Measurements from ENCODE around the gene PLA2G4F.

The PLA2G4F gene

GRCh38 chr15:42165106-42165505, 8.7 kb upstream of the PLA2G4F start:
- no peaks in the 10 kb centered on the region for H4K20me1 ChIP-seq (ENCODE audit: insufficient read depth, low read length)
- peaks cover 98% of the 10 kb centered on the region for H3K36me3 ChIP-seq (ENCODE audit: insufficient read depth, low read length)
- H3K4me2 ChIP-seq (ENCODE audit: low read length), result no peak overlapping the region
- H3K4me1 ChIP-seq (ENCODE audit: insufficient read depth, low read length, severe bottlenecking), result no peaks in the 10 kb centered on the region
- no peaks in the 10 kb centered on the region for H3K79me2 ChIP-seq (ENCODE audit: insufficient read depth, low read length)
- no peak overlapping the region for H3K4me3 ChIP-seq (ENCODE audit: low read depth, low read length, poor library complexity, severe bottlenecking)
- no peaks in the 10 kb centered on the region for H3K9me2 ChIP-seq (ENCODE audit: low read depth, low read length)
- H3K9ac ChIP-seq (ENCODE audit: low read length), result no peak overlapping the region
- TF ChIP-seq, protein P1, sequence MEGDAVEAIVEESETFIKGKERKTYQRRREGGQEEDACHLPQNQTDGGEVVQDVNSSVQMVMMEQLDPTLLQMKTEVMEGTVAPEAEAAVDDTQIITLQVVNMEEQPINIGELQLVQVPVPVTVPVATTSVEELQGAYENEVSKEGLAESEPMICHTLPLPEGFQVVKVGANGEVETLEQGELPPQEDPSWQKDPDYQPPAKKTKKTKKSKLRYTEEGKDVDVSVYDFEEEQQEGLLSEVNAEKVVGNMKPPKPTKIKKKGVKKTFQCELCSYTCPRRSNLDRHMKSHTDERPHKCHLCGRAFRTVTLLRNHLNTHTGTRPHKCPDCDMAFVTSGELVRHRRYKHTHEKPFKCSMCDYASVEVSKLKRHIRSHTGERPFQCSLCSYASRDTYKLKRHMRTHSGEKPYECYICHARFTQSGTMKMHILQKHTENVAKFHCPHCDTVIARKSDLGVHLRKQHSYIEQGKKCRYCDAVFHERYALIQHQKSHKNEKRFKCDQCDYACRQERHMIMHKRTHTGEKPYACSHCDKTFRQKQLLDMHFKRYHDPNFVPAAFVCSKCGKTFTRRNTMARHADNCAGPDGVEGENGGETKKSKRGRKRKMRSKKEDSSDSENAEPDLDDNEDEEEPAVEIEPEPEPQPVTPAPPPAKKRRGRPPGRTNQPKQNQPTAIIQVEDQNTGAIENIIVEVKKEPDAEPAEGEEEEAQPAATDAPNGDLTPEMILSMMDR (IDR thresholded peaks at IDR 0.05; ENCODE audit: low read length), result no peak
- no peak for TF ChIP-seq EZH2 (IDR thresholded peaks at IDR 0.05; ENCODE audit: borderline replicate concordance, low read length)
- H3K27ac ChIP-seq (ENCODE audit: low read depth, low read length, poor library complexity, severe bottlenecking), result no peak overlapping the region
- no peaks in the 10 kb centered on the region for H3K9me3 ChIP-seq (ENCODE audit: low read length)
- no peaks in the 10 kb centered on the region for H3K27me3 ChIP-seq (ENCODE audit: insufficient read depth, low read length)
- H3F3A ChIP-seq (ENCODE audit: insufficient read depth, low read length), result no peaks in the 10 kb centered on the region
- no peak overlapping the region for H2AFZ ChIP-seq (ENCODE audit: low read length)

- Histone ChIP-seq H2AFZ (ENCODE audit: low read length) (no peak overlapping the region), H3K4me2 (ENCODE audit: low read length) (no peak overlapping the region), H3K9me3 (ENCODE audit: low read length) (no peaks in the 10 kb centered on the region), H3F3A (ENCODE audit: insufficient read depth, low read length) (no peaks in the 10 kb centered on the region), H3K27me3 (ENCODE audit: insufficient read depth, low read length) (no peaks in the 10 kb centered on the region), H4K20me1 (ENCODE audit: insufficient read depth, low read length) (no peaks in the 10 kb centered on the region), H3K27ac (ENCODE audit: low read depth, low read length, poor library complexity, severe bottlenecking) (no peak overlapping the region), H3K4me3 (ENCODE audit: low read depth, low read length, poor library complexity, severe bottlenecking) (no peak overlapping the region), H3K9ac (ENCODE audit: low read length) (no peak overlapping the region), H3K9me2 (ENCODE audit: low read depth, low read length) (no peaks in the 10 kb centered on the region), H3K4me1 (ENCODE audit: insufficient read depth, low read length, severe bottlenecking) (no peaks in the 10 kb centered on the region), H3K36me3 (ENCODE audit: insufficient read depth, low read length) (peaks cover 98% of the 10 kb centered on the region), H3K79me2 (ENCODE audit: insufficient read depth, low read length) (no peaks in the 10 kb centered on the region)
- TF ChIP-seq EZH2 (IDR thresholded peaks at IDR 0.05; ENCODE audit: borderline replicate concordance, low read length), result no peak
- TF ChIP-seq, protein P1 (IDR thresholded peaks at IDR 0.05; ENCODE audit: low read length), result no peak
These were observed 7.6 kb upstream of the PLA2G4F start for GRCh38 chr15:42163947-42164550.

GRCh38 chr15:42163291-42163690, 6.9 kb upstream of the PLA2G4F start:
- H3K79me2 ChIP-seq (ENCODE audit: insufficient read depth, low read length), result no peaks in the 10 kb centered on the region
- H4K20me1 ChIP-seq (ENCODE audit: insufficient read depth, low read length), result no peaks in the 10 kb centered on the region
- H3K27ac ChIP-seq (ENCODE audit: low read depth, low read length, poor library complexity, severe bottlenecking), result no peak overlapping the region
- no peaks in the 10 kb centered on the region for H3K9me2 ChIP-seq (ENCODE audit: low read depth, low read length)
- H3K4me2 ChIP-seq (ENCODE audit: low read length), result no peak overlapping the region
- no peaks in the 10 kb centered on the region for H3K9me3 ChIP-seq (ENCODE audit: low read length)
- H3K4me3 ChIP-seq (ENCODE audit: low read depth, low read length, poor library complexity, severe bottlenecking), result no peak overlapping the region
- H3K4me1 ChIP-seq (ENCODE audit: insufficient read depth, low read length, severe bottlenecking), result no peaks in the 10 kb centered on the region
- H2AFZ ChIP-seq (ENCODE audit: low read length), result no peak overlapping the region
- peaks cover 100% of the 10 kb centered on the region for H3K36me3 ChIP-seq (ENCODE audit: insufficient read depth, low read length)
- no peaks in the 10 kb centered on the region for H3K27me3 ChIP-seq (ENCODE audit: insufficient read depth, low read length)
- no peak overlapping the region for H3K9ac ChIP-seq (ENCODE audit: low read length)
- no peak for TF ChIP-seq EZH2 (IDR thresholded peaks at IDR 0.05; ENCODE audit: borderline replicate concordance, low read length)
- TF ChIP-seq, protein P1 (IDR thresholded peaks at IDR 0.05; ENCODE audit: low read length), result no peak
- H3F3A ChIP-seq (ENCODE audit: insufficient read depth, low read length), result no peaks in the 10 kb centered on the region

All from OCI-LY1 (cell line).